ENCODE data around the gene GALNT7. TPM values are rescaled to one million over a fixed set of nuclear protein-coding genes. Genes with fewer than 3 reads are reported as not detected.
"Not testable (repeated sequence)": the region's sequence is repeated elsewhere in the genome, so short reads cannot be mapped to it uniquely, and the experiment has no call there.

Gene GALNT7, protein sequence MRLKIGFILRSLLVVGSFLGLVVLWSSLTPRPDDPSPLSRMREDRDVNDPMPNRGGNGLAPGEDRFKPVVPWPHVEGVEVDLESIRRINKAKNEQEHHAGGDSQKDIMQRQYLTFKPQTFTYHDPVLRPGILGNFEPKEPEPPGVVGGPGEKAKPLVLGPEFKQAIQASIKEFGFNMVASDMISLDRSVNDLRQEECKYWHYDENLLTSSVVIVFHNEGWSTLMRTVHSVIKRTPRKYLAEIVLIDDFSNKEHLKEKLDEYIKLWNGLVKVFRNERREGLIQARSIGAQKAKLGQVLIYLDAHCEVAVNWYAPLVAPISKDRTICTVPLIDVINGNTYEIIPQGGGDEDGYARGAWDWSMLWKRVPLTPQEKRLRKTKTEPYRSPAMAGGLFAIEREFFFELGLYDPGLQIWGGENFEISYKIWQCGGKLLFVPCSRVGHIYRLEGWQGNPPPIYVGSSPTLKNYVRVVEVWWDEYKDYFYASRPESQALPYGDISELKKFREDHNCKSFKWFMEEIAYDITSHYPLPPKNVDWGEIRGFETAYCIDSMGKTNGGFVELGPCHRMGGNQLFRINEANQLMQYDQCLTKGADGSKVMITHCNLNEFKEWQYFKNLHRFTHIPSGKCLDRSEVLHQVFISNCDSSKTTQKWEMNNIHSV
- 100 to 1,000 TPM in 2 of 4 donors, 10 to 100 TPM in 2; 31.4 to 124 (median 105) TPM for total RNA-seq

DNA sequence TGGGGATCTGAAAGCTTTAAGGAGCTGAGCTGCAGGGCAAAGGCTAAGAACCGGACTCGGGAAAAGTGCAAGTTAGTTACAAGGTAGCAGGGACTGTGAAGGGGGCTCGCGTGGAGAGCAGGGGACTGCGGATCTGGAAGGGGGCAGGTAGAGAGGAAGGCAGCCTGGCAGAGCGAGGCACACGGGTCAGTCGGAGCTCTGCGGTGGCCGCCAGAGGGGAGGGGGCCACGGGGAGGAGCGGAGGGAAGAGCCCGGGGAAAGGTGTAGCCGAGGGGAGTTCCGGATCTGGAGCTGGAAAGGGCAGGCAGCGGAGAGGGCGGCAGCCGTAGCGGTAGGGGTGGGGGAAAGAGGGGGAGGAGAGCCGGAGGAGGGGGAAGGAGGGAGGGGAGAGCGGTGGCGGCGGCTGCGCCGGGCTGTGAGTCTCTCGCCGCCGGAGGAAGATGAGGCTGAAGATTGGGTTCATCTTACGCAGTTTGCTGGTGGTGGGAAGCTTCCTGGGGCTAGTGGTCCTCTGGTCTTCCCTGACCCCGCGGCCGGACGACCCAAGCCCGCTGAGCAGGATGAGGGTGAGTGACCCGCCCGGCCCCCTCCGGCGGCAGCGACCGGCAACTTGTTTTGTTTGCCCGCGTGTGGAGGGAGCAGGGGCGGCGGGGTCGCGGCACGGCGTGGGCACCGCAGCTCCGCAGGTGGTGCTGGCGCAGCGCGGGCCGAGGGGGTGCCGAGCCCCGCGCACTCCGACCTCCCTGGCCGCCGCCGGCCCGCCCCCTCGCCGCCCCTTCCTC lies at the start of gene GALNT7:
Gene GALNT7 (plus strand): TSS at position 416 of the 782 bp plus-strand sequence. CDS start 25 bp downstream, at position 441.
- Histone ChIP-seq H3K4me1 (peaks cover 8 to 26% (median 21%) of the 10 kb centered on the region in 4 donors), H3K27me3 (no peaks in the 10 kb centered on the region), H3K4me3 (peak within 1 kb of the TSS; percentile 89 to 98 (median 92)), H3K36me3 (no peaks in the 10 kb centered on the region), H3K27ac (peak within 1 kb of the TSS; percentile 96 to 98 (median 98)), H3K9me3 (no peaks in the 10 kb centered on the region)
- 0% methylated on average over 31 of the region's 64 CpGs; no CpG with 5 or more reads in 1 of the 2 donors for WGBS, 2 donors (ENCODE audit: low coverage in 1 of 2)
- TF ChIP-seq POLR2AphosphoS5 (IDR thresholded peaks at IDR 0.05) (peak in 2 of 3 donors; percentile 5 to 32), POLR2A (IDR thresholded peaks at IDR 0.05) (no peak)
- intact Hi-C loops (cut with DNase I; ENCODE audit: low total_unique reads) = no loop called here
- DNase-seq = peak; percentile 83
- in situ Hi-C loops (cut with MboI; ENCODE audit: low pct_ligation_motif_present in 1 of 4, low pct_unique_long_range_greater_than_20kb in 1 of 4, low sequenced_read_pairs in 3 of 4) = loop anchor here in 2 of 4 donors (10.0 to 25.0 kb wide), 3 partner anchors 66 to 244 kb away; no protein-coding TSS in a partner anchor

DNA sequence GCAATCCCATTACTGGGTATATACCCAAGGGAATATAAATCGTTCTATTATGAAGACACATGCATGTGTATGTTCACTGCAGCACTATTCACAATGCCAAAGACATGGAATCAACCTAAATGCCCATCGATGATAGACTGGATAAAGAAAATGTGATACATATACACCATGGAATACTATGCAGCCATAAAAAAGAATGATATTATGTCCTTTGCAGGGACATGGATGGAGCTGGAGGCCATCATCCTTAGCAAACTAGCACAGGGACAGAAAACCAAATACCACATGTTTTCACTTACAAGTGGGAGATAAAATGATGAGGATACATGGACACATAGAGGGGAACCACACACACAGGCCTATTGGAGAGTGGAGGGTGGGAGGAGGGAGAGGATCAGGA lies 49.8 kb upstream of the GALNT7 start:
- WGBS, 2 donors (ENCODE audit: low coverage in 1 of 2) = 79 to 93% methylated on average over 2 of the region's 2 CpGs
- H3K27ac ChIP-seq; H3K4me3 ChIP-seq; DNase-seq; H3K9me3 ChIP-seq; H3K27me3 ChIP-seq; intact Hi-C loops (cut with DNase I; ENCODE audit: low total_unique reads); in situ Hi-C loops (cut with MboI; ENCODE audit: low pct_ligation_motif_present in 1 of 4, low pct_unique_long_range_greater_than_20kb in 1 of 4, low sequenced_read_pairs in 3 of 4); H3K36me3 ChIP-seq: not testable (repeated sequence)
- H3K4me1 ChIP-seq = peaks cover 0 to 13% (median 7%) of the 10 kb centered on the region in 4 donors

DNA sequence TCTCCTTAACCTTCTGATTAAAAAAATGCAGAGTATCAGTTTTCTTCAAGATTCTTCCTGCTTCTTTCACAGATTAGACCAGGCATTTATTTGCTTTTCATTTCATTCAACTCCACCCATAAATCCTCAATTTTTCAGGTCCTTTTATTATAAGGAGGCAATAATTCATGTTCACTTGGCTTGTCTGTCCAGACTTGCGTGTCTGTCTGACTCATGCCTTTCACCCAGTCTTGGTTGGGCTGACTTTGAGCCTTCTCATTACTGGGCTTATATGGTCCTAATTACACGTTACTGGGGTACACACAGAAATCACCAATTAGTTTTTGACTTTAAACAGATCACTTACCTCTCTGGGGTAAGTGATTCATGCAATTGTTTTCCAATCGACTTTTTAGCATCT lies 48.8 kb upstream of the GALNT7 start:
- WGBS, 2 donors (ENCODE audit: low coverage in 1 of 2) = 73 to 79% methylated on average over 3 of the region's 3 CpGs
- intact Hi-C loops (cut with DNase I; ENCODE audit: low total_unique reads) = no loop called here
- TF ChIP-seq POLR2AphosphoS5 (IDR thresholded peaks at IDR 0.05) (no peak), POLR2A (IDR thresholded peaks at IDR 0.05) (no peak), EP300 (IDR thresholded peaks at IDR 0.05; ENCODE audit: low read depth) (no peak)
- TF ChIP-seq, protein P1, sequence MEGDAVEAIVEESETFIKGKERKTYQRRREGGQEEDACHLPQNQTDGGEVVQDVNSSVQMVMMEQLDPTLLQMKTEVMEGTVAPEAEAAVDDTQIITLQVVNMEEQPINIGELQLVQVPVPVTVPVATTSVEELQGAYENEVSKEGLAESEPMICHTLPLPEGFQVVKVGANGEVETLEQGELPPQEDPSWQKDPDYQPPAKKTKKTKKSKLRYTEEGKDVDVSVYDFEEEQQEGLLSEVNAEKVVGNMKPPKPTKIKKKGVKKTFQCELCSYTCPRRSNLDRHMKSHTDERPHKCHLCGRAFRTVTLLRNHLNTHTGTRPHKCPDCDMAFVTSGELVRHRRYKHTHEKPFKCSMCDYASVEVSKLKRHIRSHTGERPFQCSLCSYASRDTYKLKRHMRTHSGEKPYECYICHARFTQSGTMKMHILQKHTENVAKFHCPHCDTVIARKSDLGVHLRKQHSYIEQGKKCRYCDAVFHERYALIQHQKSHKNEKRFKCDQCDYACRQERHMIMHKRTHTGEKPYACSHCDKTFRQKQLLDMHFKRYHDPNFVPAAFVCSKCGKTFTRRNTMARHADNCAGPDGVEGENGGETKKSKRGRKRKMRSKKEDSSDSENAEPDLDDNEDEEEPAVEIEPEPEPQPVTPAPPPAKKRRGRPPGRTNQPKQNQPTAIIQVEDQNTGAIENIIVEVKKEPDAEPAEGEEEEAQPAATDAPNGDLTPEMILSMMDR (IDR thresholded peaks at IDR 0.05) = no peak
- Histone ChIP-seq H3K27ac (no peak overlapping the region), H3K9me3 (no peaks in the 10 kb centered on the region), H3K36me3 (no peaks in the 10 kb centered on the region), H3K4me3 (no peak overlapping the region), H3K4me1 (peaks cover 0 to 13% (median 7%) of the 10 kb centered on the region in 4 donors), H3K27me3 (no peaks in the 10 kb centered on the region)
- in situ Hi-C loops (cut with MboI; ENCODE audit: low pct_ligation_motif_present in 1 of 4, low pct_unique_long_range_greater_than_20kb in 1 of 4, low sequenced_read_pairs in 3 of 4) = no loop called here
- no peak for DNase-seq

DNA sequence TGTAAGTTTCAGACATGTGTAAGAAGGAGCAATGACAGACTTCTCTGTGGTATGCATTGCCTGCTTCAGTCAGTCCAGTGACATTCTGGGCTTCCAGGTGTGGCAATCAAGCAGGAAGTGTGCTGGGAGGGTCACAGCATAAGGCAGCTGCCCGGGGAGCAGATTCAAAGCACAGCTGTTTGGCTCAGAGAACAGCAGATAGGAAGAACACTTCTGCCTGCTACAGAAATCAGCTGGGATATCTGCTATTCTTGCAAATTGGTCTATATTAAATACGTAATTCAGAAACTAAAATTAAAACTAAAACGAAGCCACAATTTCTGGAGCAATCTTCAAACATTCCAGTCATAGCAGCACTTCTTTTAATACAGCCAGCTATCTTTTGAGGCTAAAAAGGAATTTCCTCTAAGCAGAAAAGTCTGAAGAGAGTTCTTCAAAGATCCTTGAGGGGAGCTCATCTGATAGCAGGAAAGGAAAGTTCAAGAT lies 47.5 kb upstream of the GALNT7 start:
- WGBS, 2 donors (ENCODE audit: low coverage in 1 of 2) = 26 to 28% methylated on average over 2 to 3 of the region's 3 CpGs
- Histone ChIP-seq H3K4me3 (no peak overlapping the region), H3K27ac (peak overlapping the region in 1 of 4 donors; percentile 14), H3K4me1 (peaks cover 0 to 13% (median 7%) of the 10 kb centered on the region in 4 donors), H3K9me3 (no peaks in the 10 kb centered on the region), H3K27me3 (no peaks in the 10 kb centered on the region), H3K36me3 (no peaks in the 10 kb centered on the region)
- intact Hi-C loops (cut with DNase I; ENCODE audit: low total_unique reads) (no loop called here), in situ Hi-C loops (cut with MboI; ENCODE audit: low pct_ligation_motif_present in 1 of 4, low pct_unique_long_range_greater_than_20kb in 1 of 4, low sequenced_read_pairs in 3 of 4) (no loop called here)
- DNase-seq = peak; percentile 48
- TF ChIP-seq POLR2A (IDR thresholded peaks at IDR 0.05) = no peak
- no peak for TF ChIP-seq EP300 (IDR thresholded peaks at IDR 0.05; ENCODE audit: low read depth)
- TF ChIP-seq, protein P1 (IDR thresholded peaks at IDR 0.05) = no peak
- TF ChIP-seq POLR2AphosphoS5 (IDR thresholded peaks at IDR 0.05) = peak; percentile 10 to 47 (median 21)
